H1 (cell line): ENCODE results near the gene RGMB. TPM values are rescaled to one million over a fixed set of nuclear protein-coding genes. Genes with fewer than 3 reads are reported as not detected.

Experiments
- CTCF ChIA-PET: fragments of 300-600 bp; sonication (Branson Sonifier 250); formaldehyde crosslinking; loops from one replicate; lab custom pipeline; 2021; ENCODE audit not compliant: partially characterized antibody; lab: Charles Lee
- POLR2A ChIA-PET: fragments of 300-600 bp; sonication (Branson Sonifier 250); formaldehyde crosslinking; loops from one replicate; lab custom pipeline; 2021; ENCODE audit warnings: inconsistent platforms; ENCODE audit not compliant: partially characterized antibody; lab: Charles Lee
- DNase-seq, 2 experiments: peaks; one replicate each; pipeline versions ENCODE4 v3.0.0 to v3.0.0-alpha.2; 2010 to 2022; ENCODE audit warnings: low spot score in 2 of 2, low read depth in 1 of 2, mixed read lengths in 1 of 2
- FAIRE-seq: peaks from 2 replicates; lab custom pipeline; 2011; peaks lifted over from hg19 to GRCh38; lab: Jason Lieb, UNC
- H2AFZ ChIP-seq: 2 replicates; pipeline ENCODE4 v1.8.1; 2012; ENCODE audit warnings: low read length, inconsistent platforms
- H2AK5ac ChIP-seq: 2 replicates; pipeline ENCODE4 v1.6.1; 2013; ENCODE audit warnings: low read depth, low read length
- H2BK120ac ChIP-seq: replicated peaks from 2 replicates; pipeline ENCODE3; 2013; ENCODE audit warnings: low read depth, low read length, inconsistent platforms
- H2BK12ac ChIP-seq: 2 replicates; pipeline ENCODE4 v1.6.1; 2013; ENCODE audit warnings: low read depth, low read length
- H2BK15ac ChIP-seq: 2 replicates; pipeline ENCODE4 v1.6.1; 2013; ENCODE audit warnings: low read length
- H2BK20ac ChIP-seq: 2 replicates; pipeline ENCODE4 v1.6.1; 2013; ENCODE audit warnings: low read length
- H2BK5ac ChIP-seq: 2 replicates; pipeline ENCODE4 v1.6.1; 2013; ENCODE audit warnings: low read depth, low read length
- H3K14ac ChIP-seq: 2 replicates; pipeline ENCODE4 v1.6.1; 2013; ENCODE audit warnings: inconsistent platforms; ENCODE audit not compliant: insufficient read length
- H3K18ac ChIP-seq: 2 replicates; pipeline ENCODE4 v1.6.1; 2013; ENCODE audit warnings: low read length; ENCODE audit errors: extremely low read depth
- H3K23ac ChIP-seq: 2 replicates; pipeline ENCODE4 v1.6.1; 2013; ENCODE audit warnings: inconsistent platforms; ENCODE audit not compliant: insufficient read length
- H3K23me2 ChIP-seq: 2 replicates; pipeline ENCODE4 v1.6.1; 2013; ENCODE audit warnings: low read depth, low read length
- H3K27ac ChIP-seq: 2 replicates; pipeline ENCODE4 v1.6.1; 2011; ENCODE audit warnings: low read depth, low read length, inconsistent platforms
- H3K27me3 ChIP-seq, 4 experiments: replicated peaks in 1 of 4; 1 replicate in 1 of 4; 2 replicates in 3 of 4; pipeline versions ENCODE4 v1.6.1 to v1.8.1; 2011 to 2013; ENCODE audit warnings: low read length in 3 of 4, mild to moderate bottlenecking in 3 of 4, inconsistent platforms in 2 of 4, mixed read lengths in 2 of 4, moderate library complexity in 1 of 4; ENCODE audit not compliant: control insufficient read depth in 3 of 4, insufficient read depth in 3 of 4; ENCODE audit errors: extremely low read depth in 1 of 4
- H3K36me3 ChIP-seq, 4 experiments: 2 replicates each; pipeline versions ENCODE4 v1.6.1 to v1.8.1; 2011 to 2013; ENCODE audit warnings: mild to moderate bottlenecking in 4 of 4, low read length in 3 of 4, moderate library complexity in 2 of 4, control low read depth in 1 of 4, inconsistent platforms in 1 of 4; ENCODE audit not compliant: insufficient read depth in 4 of 4, control insufficient read depth in 2 of 4
- H3K4ac ChIP-seq: replicated peaks from 2 replicates; pipeline ENCODE3; 2013; ENCODE audit warnings: low read length, low read depth, mixed read lengths, inconsistent platforms; ENCODE audit not compliant: insufficient read length
- H3K4me1 ChIP-seq, 4 experiments: replicated peaks in 1 of 4; 1 replicate in 1 of 4; 2 replicates in 3 of 4; pipeline versions ENCODE4 v1.6.1 to v1.8.1; 2011 to 2013; ENCODE audit warnings: low read length in 3 of 4, inconsistent platforms in 2 of 4, mixed read lengths in 1 of 4; ENCODE audit not compliant: insufficient read depth in 4 of 4, control insufficient read depth in 3 of 4
- H3K4me2 ChIP-seq, 2 experiments: 2 replicates each; pipeline versions ENCODE4 v1.6.1 to v1.8.1; 2011 to 2013; ENCODE audit warnings: low read depth in 2 of 2, low read length in 2 of 2, control low read depth in 1 of 2, inconsistent platforms in 1 of 2, mild to moderate bottlenecking in 1 of 2; ENCODE audit not compliant: insufficient read depth in 1 of 2
- H3K4me3 ChIP-seq, 4 experiments: fragments of 200-600, 300-600 bp in 1 of 4; sonication (generic), shearing (Covaris generic), sonication (Bioruptor Twin) in 1 of 4; 2 replicates each; pipeline versions ENCODE4 v1.5.1 to v1.8.1; 2011 to 2016; ENCODE audit warnings: low read length in 4 of 4, low read depth in 3 of 4, control low read depth in 2 of 4, inconsistent platforms in 2 of 4, mild to moderate bottlenecking in 2 of 4, mixed read lengths in 1 of 4, moderate library complexity in 1 of 4; ENCODE audit not compliant: insufficient read depth in 2 of 4; ENCODE audit errors: extremely low read depth in 1 of 4
- H3K56ac ChIP-seq: replicated peaks from 2 replicates; pipeline ENCODE3; 2013; ENCODE audit warnings: low read depth, mild to moderate bottlenecking, mixed read lengths, low read length, inconsistent platforms; ENCODE audit not compliant: insufficient read length
- H3K79me1 ChIP-seq: 2 replicates; pipeline ENCODE4 v1.6.1; 2013; ENCODE audit warnings: low read depth, low read length, control low read depth
- H3K79me2 ChIP-seq, 2 experiments: 2 replicates each; pipeline versions ENCODE4 v1.6.1 to v1.8.1; 2012 to 2013; ENCODE audit warnings: low read length in 2 of 2, mild to moderate bottlenecking in 2 of 2, inconsistent platforms in 1 of 2; ENCODE audit not compliant: insufficient read depth in 2 of 2, control insufficient read depth in 1 of 2
- H3K9ac ChIP-seq, 4 experiments: replicated peaks in 1 of 4; 1 replicate in 1 of 4; 2 replicates in 3 of 4; pipeline versions ENCODE4 v1.6.1 to v1.8.1; 2011 to 2013; ENCODE audit warnings: low read depth in 3 of 4, low read length in 3 of 4, control low read depth in 2 of 4, mild to moderate bottlenecking in 2 of 4, moderate library complexity in 2 of 4, inconsistent platforms in 1 of 4; ENCODE audit errors: extremely low read depth in 1 of 4
- H3K9me3 ChIP-seq, 2 experiments: 2 replicates each; pipeline versions ENCODE4 v1.6.1 to v1.8.1; 2012 to 2013; ENCODE audit warnings: mild to moderate bottlenecking in 2 of 2, moderate library complexity in 2 of 2, control low read depth in 1 of 2, inconsistent platforms in 1 of 2, low read depth in 1 of 2, low read length in 1 of 2, mixed read lengths in 1 of 2; ENCODE audit not compliant: insufficient read depth in 2 of 2
- H4K20me1 ChIP-seq, 2 experiments: replicated peaks in 1 of 2; 2 replicates each; pipeline versions ENCODE3 to v1.8.1; 2011 to 2013; ENCODE audit warnings: inconsistent platforms in 2 of 2, low read length in 2 of 2, mild to moderate bottlenecking in 1 of 2; ENCODE audit not compliant: insufficient read depth in 2 of 2, control insufficient read depth in 1 of 2
- H4K5ac ChIP-seq: 2 replicates; pipeline ENCODE4 v1.6.1; 2013; ENCODE audit warnings: low read length, low read depth, mixed read lengths, inconsistent platforms; ENCODE audit not compliant: insufficient read length
- H4K8ac ChIP-seq: 2 replicates; pipeline ENCODE4 v1.8.0; 2013; ENCODE audit warnings: mild to moderate bottlenecking, moderate library complexity, low read length, inconsistent platforms; ENCODE audit not compliant: insufficient read depth; ENCODE audit errors: extremely low read depth
- H4K91ac ChIP-seq: replicated peaks from 2 replicates; pipeline ENCODE3; 2013; ENCODE audit warnings: low read length, mixed read lengths, inconsistent platforms; ENCODE audit not compliant: insufficient read length
- ATF2 ChIP-seq: IDR thresholded peaks from 2 replicates; pipeline ENCODE4 v1.6.1; 2012; ENCODE audit warnings: low read length, inconsistent platforms
- CBX5 ChIP-seq: fragments of 300-800, 300-1000 bp; sonication (generic); IDR thresholded peaks from 2 replicates; pipeline ENCODE4 v1.7.1; 2016; ENCODE audit warnings: antibody characterized with exemption, low read length, low read depth
- CHD2 ChIP-seq: IDR thresholded peaks from 2 replicates; pipeline ENCODE4 v1.6.1; 2012; ENCODE audit warnings: low read length, improper control_type of control experiment
- EGR1 ChIP-seq: IDR thresholded peaks from 2 replicates; pipeline ENCODE4 v1.6.1; 2011; ENCODE audit warnings: low read depth, low read length, borderline replicate concordance
- GABPA ChIP-seq: IDR thresholded peaks from 2 replicates; pipeline ENCODE4 v1.6.1; 2011; ENCODE audit warnings: mild to moderate bottlenecking, low read length, moderate library complexity, borderline replicate concordance; ENCODE audit not compliant: insufficient read depth
- GTF2F1 ChIP-seq: IDR thresholded peaks from 2 replicates; pipeline ENCODE4 v1.6.1; 2012; ENCODE audit warnings: low read depth, low read length, improper control_type of control experiment, borderline replicate concordance
- KDM1A ChIP-seq: fragments of 200-600, 300-600 bp; sonication (generic); IDR thresholded peaks from 2 replicates; pipeline ENCODE4 v1.7.1; 2016; ENCODE audit warnings: mild to moderate bottlenecking, low read length, borderline replicate concordance
- NRF1 ChIP-seq: IDR thresholded peaks from 2 replicates; pipeline ENCODE4 v1.6.1; 2011; ENCODE audit warnings: mild to moderate bottlenecking, low read depth, low read length, improper control_type of control experiment
- POLR2A ChIP-seq, 2 experiments: IDR thresholded peaks; 1 replicate in 1 of 2; 2 replicates in 1 of 2; pipeline ENCODE4 v1.6.1; 2011; ENCODE audit warnings: low read depth in 2 of 2, low read length in 2 of 2, mild to moderate bottlenecking in 2 of 2; ENCODE audit errors: control extremely low read depth in 1 of 2
- RAD21 ChIP-seq, 2 experiments: IDR thresholded peaks in 1 of 2; conservative IDR thresholded peaks in 1 of 2; 2 replicates each; pipeline ENCODE4 v1.6.1; 2011; ENCODE audit warnings: low read depth in 2 of 2, low read length in 2 of 2, improper control_type of control experiment in 1 of 2, inconsistent platforms in 1 of 2, mild to moderate bottlenecking in 1 of 2, moderate library complexity in 1 of 2
- USF2 ChIP-seq: IDR thresholded peaks from 2 replicates; pipeline ENCODE4 v1.6.1; 2011; ENCODE audit warnings: low read length, improper control_type of control experiment
- YY1 ChIP-seq: IDR thresholded peaks from 2 replicates; pipeline ENCODE4 v1.6.1; 2011; ENCODE audit warnings: low read depth, mild to moderate bottlenecking, low read length
- WGBS, 2 experiments: shearing (Covaris generic) in 1 of 2; methylation state at CpG; one replicate each; pipeline versions ENCODE4 v1.1.6 to v1.1.7; 2013 to 2015; ENCODE audit warnings: low lambda C conversion rate in 2 of 2, mixed read lengths in 2 of 2, inconsistent platforms in 1 of 2, low coverage in 1 of 2, missing lambda C conversion rate in 1 of 2; ENCODE audit not compliant: insufficient replicate concordance in 2 of 2, insufficient coverage in 1 of 2, insufficient read length in 1 of 2; ENCODE audit errors: extremely low coverage in 1 of 2, missing lambda C conversion rate in 1 of 2; 5-methylcytosine and 5-hydroxymethylcytosine counted together
- polyA plus RNA-seq, 7 experiments: library from polyadenylated mRNA; depleted of rRNA in 3 of 7; stranded (reverse) in 5 of 7; unstranded in 2 of 7; fragments of >200 nt in 5 of 7; fragments of 200-250 nt in 2 of 7; gene quantifications; 1 replicate in 5 of 7; 2 replicates in 1 of 7; 4 replicates in 1 of 7; pipeline versions ENCODE4 v1.2.1 to v1.2.3, GENCODE V29; 2011 to 2013; ENCODE audit warnings: missing spikeins in 2 of 7, mixed read lengths in 2 of 7
- total RNA-seq: library from RNA; stranded (reverse); fragmentation: NEBNext Ultra II Directional; extraction: Animal tissue kit (Norgen Biotek cat#: 25700); gene quantifications from 2 replicates; pipeline ENCODE4 v1.2.1, GENCODE V29; 2021

The RGMB gene
- total and polyA plus RNA-seq, 2 of the 8 experiments (the other 6 are each of a cell fraction or from before 2014, with no cell fraction given), result 11.7 to 27.0 TPM

- H3K4ac ChIP-seq, result no peak overlapping the region
- POLR2A ChIA-PET, result interaction anchor here (0.7 kb wide), 1 partner anchor 1254 kb away, joined by 3 read pairs; no protein-coding TSS in a partner anchor
- TF ChIP-seq RAD21 (IDR thresholded peaks at IDR 0.05 in 1 of 2, conservative IDR thresholded peaks at IDR 0.05 in 1 of 2; ENCODE audit: low read depth in 2 of 2, low read length in 2 of 2), result no peak
- no peak for TF ChIP-seq NRF1
- no peak for TF ChIP-seq CHD2
- no peak for TF ChIP-seq GABPA
- TF ChIP-seq ATF2, result no peak
- TF ChIP-seq POLR2A (IDR thresholded peaks at IDR 0.05; ENCODE audit: control extremely low read depth in 1 of 2, low read depth in 2 of 2, low read length in 2 of 2), result no peak
- no peak for TF ChIP-seq KDM1A
- TF ChIP-seq USF2, result no peak
- TF ChIP-seq GTF2F1, result no peak
- TF ChIP-seq EGR1, result no peak
- TF ChIP-seq YY1, result no peak
- no peak for TF ChIP-seq CBX5
These were observed 40.3 kb downstream of the RGMB start for GRCh38 chr5:98813755-98814154.

More at GRCh38 chr5:98813755-98814154, 40.3 kb downstream of the RGMB start:
- Histone ChIP-seq H4K8ac (no peak overlapping the region), H3K56ac (no peak overlapping the region), H3K14ac (no peak overlapping the region), H2BK15ac (no peak overlapping the region), H3K18ac (no peak overlapping the region), H3K79me1 (no peaks in the 10 kb centered on the region), H4K91ac (no peak overlapping the region), H3K4me1 (no peaks in the 10 kb centered on the region), H4K5ac (no peak overlapping the region), H3K79me2 (no peaks in the 10 kb centered on the region), H3K23ac (no peak overlapping the region), H2BK20ac (no peak overlapping the region), H2BK12ac (no peak overlapping the region), H3K9ac (no peak overlapping the region), H2BK120ac (no peak overlapping the region), H2AK5ac (no peak overlapping the region), H4K20me1 (no peaks in the 10 kb centered on the region), H2AFZ (no peak overlapping the region), H3K9me3 (no peaks in the 10 kb centered on the region), H3K23me2 (no peaks in the 10 kb centered on the region; the same call in 1 of the 2 replicates), H3K4me3 (no peak overlapping the region), H3K36me3 (no peaks in the 10 kb centered on the region), H3K27me3 (no peaks in the 10 kb centered on the region), H3K27ac (no peak overlapping the region), H3K4me2 (no peak overlapping the region), H2BK5ac (no peak overlapping the region)
- WGBS, 2 experiments, result 94% methylated on average over 3 of the region's 3 CpGs; no CpG with 5 or more reads in 1 of the 2 experiments
- FAIRE-seq (no peak), DNase-seq (no peak)
- CTCF ChIA-PET, result interaction anchor here (1.0 to 2.3 kb wide), 2 partner anchors 9 to 17 kb away, joined by 3 to 10 read pairs; no protein-coding TSS in a partner anchor
